Activated naive CD4-positive, alpha-beta T cell treated with anti-CD3 and anti-CD28 coated beads, Interleukin-2, amount 50 U/mL, for 24 hours (primary cell): Measurements from ENCODE around the gene WAPL.

ENCODE experiments used
- H3K27ac Mint-ChIP-seq: one replicate; pipeline ENCODE4 v1.8.0; 2021; ENCODE audit warnings: mild to moderate bottlenecking, mixed read lengths
- H3K27me3 Mint-ChIP-seq: one replicate; pipeline ENCODE4 v1.8.0; 2021; ENCODE audit warnings: mixed read lengths
- H3K36me3 Mint-ChIP-seq: one replicate; pipeline ENCODE4 v1.8.0; 2021; ENCODE audit warnings: mixed read lengths
- H3K4me1 Mint-ChIP-seq: one replicate; pipeline ENCODE4 v1.8.0; 2021; ENCODE audit warnings: mixed read lengths
- H3K4me3 Mint-ChIP-seq: one replicate; pipeline ENCODE4 v1.8.0; 2021; ENCODE audit warnings: mild to moderate bottlenecking, mixed read lengths
- H3K9me3 Mint-ChIP-seq: one replicate; pipeline ENCODE4 v1.8.0; 2021; ENCODE audit warnings: mixed read lengths

Gene WAPL

DNA sequence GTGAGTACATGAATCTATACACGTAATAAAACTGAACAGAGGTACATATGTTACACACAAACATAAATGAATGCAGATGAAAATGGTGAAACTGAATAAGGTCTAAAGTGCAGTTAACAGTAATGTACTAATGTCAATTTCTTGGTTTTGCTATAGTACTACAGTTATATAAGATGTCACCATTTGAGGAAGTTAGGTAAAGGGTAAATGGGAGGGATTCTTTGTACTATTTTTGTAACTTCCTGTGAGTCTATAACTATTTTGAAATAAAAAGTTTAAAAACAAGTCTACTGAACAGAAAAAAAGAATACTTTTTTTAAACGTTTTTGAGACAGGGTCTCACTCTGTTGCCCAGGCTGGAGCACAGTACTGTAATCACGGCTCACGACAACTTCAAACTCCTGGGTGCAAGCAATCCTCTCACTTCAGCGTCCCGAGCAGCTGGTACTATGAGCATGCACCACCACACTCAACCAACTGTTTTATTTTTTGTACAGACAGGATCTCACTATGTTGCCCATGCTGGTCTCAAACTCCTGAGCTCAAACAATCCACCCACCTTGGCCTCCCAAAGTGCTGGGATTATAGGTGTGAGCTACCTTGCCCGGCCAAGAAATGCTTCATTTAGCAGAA, 71.5 kb downstream of the WAPL start:
- Mint-ChIP-seq H3K27me3 (no peaks in the 10 kb centered on the region), H3K27ac (peak overlapping the region; percentile 59), H3K4me3 (no peak overlapping the region), H3K4me1 (peaks cover 47% of the 10 kb centered on the region), H3K9me3 (no peaks in the 10 kb centered on the region), H3K36me3 (peaks cover 34% of the 10 kb centered on the region)

DNA sequence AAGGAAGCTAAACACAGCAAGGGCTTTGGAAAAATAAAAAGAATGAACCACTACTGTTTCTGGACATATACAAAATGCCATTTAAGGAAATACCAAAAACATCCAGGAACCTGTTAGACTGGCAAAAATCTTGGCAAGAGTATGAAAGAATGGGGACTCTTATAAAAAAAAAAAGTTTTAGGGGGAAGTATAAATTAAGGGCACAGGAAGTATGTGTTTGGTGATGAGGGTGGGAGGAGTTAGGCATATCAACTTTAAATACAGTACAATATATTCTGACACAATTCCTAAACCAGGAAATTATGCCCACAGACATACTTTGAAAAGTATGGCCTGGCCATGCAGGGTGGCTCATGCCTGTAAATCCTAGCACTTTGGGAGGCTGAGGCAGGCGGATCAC, 74.2 kb downstream of the WAPL start:
- peaks cover 35% of the 10 kb centered on the region for H3K36me3 Mint-ChIP-seq

GRCh38 chr10:86446987-86447386, 74.6 kb downstream of the WAPL start:
- H3K27me3 Mint-ChIP-seq: no peaks in the 10 kb centered on the region
- H3K36me3 Mint-ChIP-seq: peaks cover 35% of the 10 kb centered on the region
- H3K4me3 Mint-ChIP-seq: no peak overlapping the region
- H3K4me1 Mint-ChIP-seq: peaks cover 52% of the 10 kb centered on the region
- no peaks in the 10 kb centered on the region for H3K9me3 Mint-ChIP-seq
- peak overlapping the region; percentile 83 for H3K27ac Mint-ChIP-seq

More for the DNA sequence above, 74.2 kb downstream of the WAPL start:
- H3K4me3 Mint-ChIP-seq: no peak overlapping the region
- H3K27ac Mint-ChIP-seq: peak overlapping the region; percentile 83
- H3K9me3 Mint-ChIP-seq: no peaks in the 10 kb centered on the region
- H3K27me3 Mint-ChIP-seq: no peaks in the 10 kb centered on the region
- peaks cover 52% of the 10 kb centered on the region for H3K4me1 Mint-ChIP-seq

DNA sequence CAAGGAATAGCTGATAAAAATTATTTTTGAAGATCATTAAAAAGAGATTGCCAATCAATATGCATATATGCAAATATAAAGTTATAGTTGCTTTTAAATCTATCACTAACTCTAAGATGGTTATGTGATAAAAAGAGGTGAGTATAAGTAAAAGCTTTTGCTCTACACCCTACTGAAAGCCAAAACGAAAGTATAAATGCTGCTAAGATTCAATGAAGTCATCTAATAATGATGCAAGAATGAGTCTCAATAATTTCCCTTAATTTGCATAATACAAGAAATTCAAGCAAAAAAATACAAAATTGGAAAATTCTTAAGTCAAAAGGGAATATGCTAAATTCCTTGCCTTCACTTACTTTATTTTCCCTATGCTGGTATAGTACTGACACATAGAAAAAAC, 75.2 kb downstream of the WAPL start:
- H3K27me3 Mint-ChIP-seq: no peaks in the 10 kb centered on the region
- no peaks in the 10 kb centered on the region for H3K9me3 Mint-ChIP-seq
- H3K4me1 Mint-ChIP-seq: peaks cover 54% of the 10 kb centered on the region
- H3K27ac Mint-ChIP-seq: peak overlapping the region; percentile 97
- H3K36me3 Mint-ChIP-seq: peaks cover 33% of the 10 kb centered on the region
- no peak overlapping the region for H3K4me3 Mint-ChIP-seq

- no peaks in the 10 kb centered on the region for H3K9me3 Mint-ChIP-seq
- peaks cover 52% of the 10 kb centered on the region for H3K4me1 Mint-ChIP-seq
- no peak overlapping the region for H3K4me3 Mint-ChIP-seq
- no peaks in the 10 kb centered on the region for H3K27me3 Mint-ChIP-seq
- peaks cover 31% of the 10 kb centered on the region for H3K36me3 Mint-ChIP-seq
- H3K27ac Mint-ChIP-seq: no peak overlapping the region
Observed at GRCh38 chr10:86443936-86444335, 77.7 kb downstream of the WAPL start.

DNA sequence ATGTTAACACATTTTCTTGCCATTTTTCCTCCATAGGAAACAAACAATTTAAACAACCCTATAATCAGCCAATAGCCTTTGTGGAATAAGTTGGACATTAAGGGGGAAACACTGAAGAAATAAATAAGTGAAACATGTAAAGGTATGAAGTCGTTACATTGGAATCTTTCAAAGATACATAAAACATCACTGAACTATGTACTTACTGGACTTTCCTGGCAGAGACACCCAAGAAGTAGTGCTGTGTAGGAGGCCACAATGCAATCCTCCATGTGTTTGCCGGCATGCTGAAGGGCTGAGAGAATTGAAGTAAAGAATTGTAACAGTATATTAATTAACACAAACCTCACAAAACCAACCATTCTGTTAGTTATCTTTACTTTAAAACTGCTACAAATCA, 78.5 kb downstream of the WAPL start:
- H3K27ac Mint-ChIP-seq: no peak overlapping the region

GRCh38 chr10:86440874-86441843, 80.4 kb downstream of the WAPL start:
- Mint-ChIP-seq H3K9me3 (no peaks in the 10 kb centered on the region), H3K36me3 (peaks cover 27% of the 10 kb centered on the region), H3K27ac (peak overlapping the region; percentile 66), H3K4me1 (peaks cover 32% of the 10 kb centered on the region), H3K4me3 (no peak overlapping the region), H3K27me3 (no peaks in the 10 kb centered on the region)

More for the DNA sequence above, 78.5 kb downstream of the WAPL start:
- Mint-ChIP-seq H3K4me1 (peaks cover 48% of the 10 kb centered on the region), H3K9me3 (no peaks in the 10 kb centered on the region), H3K4me3 (no peak overlapping the region), H3K36me3 (peaks cover 34% of the 10 kb centered on the region), H3K27me3 (no peaks in the 10 kb centered on the region)

DNA sequence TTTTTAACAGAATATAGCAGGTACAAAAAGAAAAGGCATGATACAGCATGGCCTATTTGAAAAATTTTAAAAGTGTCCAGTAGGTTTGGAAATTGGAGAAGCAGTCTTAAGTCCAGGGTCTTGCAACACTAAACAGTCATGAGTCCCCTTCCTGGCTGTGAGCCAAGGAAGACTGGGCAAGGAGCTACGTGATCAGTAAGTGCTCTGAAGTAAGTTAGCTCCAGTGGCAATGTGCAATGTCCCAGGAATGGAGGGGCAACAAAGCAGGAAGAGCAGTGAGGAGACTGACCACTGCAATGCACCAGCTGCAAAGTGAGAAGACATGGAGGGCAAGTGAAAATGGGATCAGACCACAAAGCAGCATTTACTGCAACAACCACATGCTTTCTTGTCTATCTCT, 82.0 kb downstream of the WAPL start:
- Mint-ChIP-seq H3K36me3 (peaks cover 25% of the 10 kb centered on the region), H3K4me3 (no peak overlapping the region), H3K9me3 (no peaks in the 10 kb centered on the region), H3K27me3 (no peaks in the 10 kb centered on the region), H3K4me1 (peaks cover 26% of the 10 kb centered on the region), H3K27ac (peak overlapping the region; percentile 69)

GRCh38 chr10:86438091-86438749, 83.4 kb downstream of the WAPL start:
- H3K27ac Mint-ChIP-seq: peak overlapping the region; percentile 36
- H3K9me3 Mint-ChIP-seq: no peaks in the 10 kb centered on the region
- H3K4me1 Mint-ChIP-seq: peaks cover 22% of the 10 kb centered on the region
- peaks cover 22% of the 10 kb centered on the region for H3K36me3 Mint-ChIP-seq
- no peak overlapping the region for H3K4me3 Mint-ChIP-seq
- H3K27me3 Mint-ChIP-seq: no peaks in the 10 kb centered on the region

DNA sequence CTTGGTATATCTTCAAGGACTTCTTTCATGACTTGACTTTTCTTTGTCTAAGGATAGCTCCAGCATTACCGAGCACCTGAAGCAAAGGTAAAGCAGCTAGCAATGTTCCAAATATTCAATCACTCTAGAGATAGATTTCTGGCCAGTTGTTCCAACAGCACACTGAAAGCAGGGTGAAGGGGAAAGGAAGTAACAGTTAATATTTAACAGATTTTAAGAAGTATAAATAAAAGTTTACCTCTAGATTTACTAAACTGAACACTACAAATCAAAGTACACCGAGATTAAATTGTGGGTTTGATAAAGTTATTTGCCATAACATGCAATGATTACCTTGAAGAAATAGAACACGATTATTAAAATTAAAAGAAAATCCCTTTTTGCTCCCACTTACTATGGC, 84.1 kb downstream of the WAPL start:
- H3K36me3 Mint-ChIP-seq: peaks cover 20% of the 10 kb centered on the region
- H3K27ac Mint-ChIP-seq: peak overlapping the region; percentile 15
- no peak overlapping the region for H3K4me3 Mint-ChIP-seq
- no peaks in the 10 kb centered on the region for H3K9me3 Mint-ChIP-seq
- peaks cover 22% of the 10 kb centered on the region for H3K4me1 Mint-ChIP-seq
- no peaks in the 10 kb centered on the region for H3K27me3 Mint-ChIP-seq

- no peaks in the 10 kb centered on the region for H3K27me3 Mint-ChIP-seq
- H3K27ac Mint-ChIP-seq: peak overlapping the region; percentile 15
- H3K36me3 Mint-ChIP-seq: peaks cover 19% of the 10 kb centered on the region
- H3K4me3 Mint-ChIP-seq: no peak overlapping the region
- H3K9me3 Mint-ChIP-seq: no peaks in the 10 kb centered on the region
- peaks cover 22% of the 10 kb centered on the region for H3K4me1 Mint-ChIP-seq
Observed at GRCh38 chr10:86436963-86437362, 84.6 kb downstream of the WAPL start.

DNA sequence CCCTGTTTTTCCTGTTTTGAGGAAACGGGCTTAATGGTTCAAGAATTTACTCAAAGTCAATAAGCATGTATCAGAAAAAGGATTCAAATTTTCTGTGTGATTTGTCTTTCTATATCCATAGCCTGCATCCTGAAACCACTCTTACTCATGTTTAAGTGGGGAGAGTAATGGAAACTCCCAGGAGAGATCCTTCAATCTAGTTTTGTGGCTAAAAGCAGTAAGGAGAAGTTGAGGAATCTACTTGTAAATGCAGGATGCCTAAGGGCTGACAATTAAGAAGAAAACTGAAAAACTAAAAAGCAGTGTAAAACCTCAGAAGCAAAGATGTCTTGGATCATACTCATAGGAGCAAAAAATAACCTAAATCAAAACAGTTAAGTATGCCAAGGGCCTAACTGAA, 86.9 kb downstream of the WAPL start:
- no peak overlapping the region for H3K27ac Mint-ChIP-seq
- H3K9me3 Mint-ChIP-seq: no peaks in the 10 kb centered on the region
- no peak overlapping the region for H3K4me3 Mint-ChIP-seq
- peaks cover 7% of the 10 kb centered on the region for H3K36me3 Mint-ChIP-seq
- H3K27me3 Mint-ChIP-seq: no peaks in the 10 kb centered on the region
- H3K4me1 Mint-ChIP-seq: peaks cover 11% of the 10 kb centered on the region

- H3K36me3 Mint-ChIP-seq: no peaks in the 10 kb centered on the region
- H3K4me3 Mint-ChIP-seq: no peak overlapping the region
- H3K4me1 Mint-ChIP-seq: peaks cover 4% of the 10 kb centered on the region
- H3K27me3 Mint-ChIP-seq: no peaks in the 10 kb centered on the region
- no peak overlapping the region for H3K27ac Mint-ChIP-seq
- no peaks in the 10 kb centered on the region for H3K9me3 Mint-ChIP-seq
Observed at GRCh38 chr10:86423739-86424138, 97.9 kb downstream of the WAPL start.

- H3K27ac Mint-ChIP-seq: no peak overlapping the region
- H3K4me1 Mint-ChIP-seq: peaks cover 27% of the 10 kb centered on the region
Observed at GRCh38 chr10:86419101-86419500, 102.5 kb downstream of the WAPL start.

DNA sequence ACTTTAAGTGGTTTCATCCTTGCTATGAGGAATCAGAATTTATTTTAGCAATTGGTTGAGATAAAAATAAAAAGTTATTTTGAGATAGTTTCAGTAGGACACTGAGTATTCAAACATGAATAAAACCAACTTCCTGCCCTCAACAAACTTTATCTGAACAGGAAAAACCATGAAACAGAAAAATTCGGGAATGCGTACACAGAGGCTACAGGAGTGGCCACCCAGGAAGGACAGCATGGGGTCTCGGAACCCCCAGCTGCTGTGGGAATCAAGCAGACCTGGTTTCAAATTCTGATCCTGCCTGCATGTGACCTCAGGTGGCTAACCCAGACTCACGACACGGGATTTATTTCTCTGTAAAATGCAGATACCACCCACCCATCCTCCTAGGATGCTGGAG, 106.0 kb downstream of the WAPL start:
- H3K27me3 Mint-ChIP-seq: no peaks in the 10 kb centered on the region
- H3K4me1 Mint-ChIP-seq: peaks cover 58% of the 10 kb centered on the region
- H3K36me3 Mint-ChIP-seq: no peaks in the 10 kb centered on the region
- H3K4me3 Mint-ChIP-seq: no peak overlapping the region
- H3K9me3 Mint-ChIP-seq: no peaks in the 10 kb centered on the region
- H3K27ac Mint-ChIP-seq: no peak overlapping the region

More at GRCh38 chr10:86419101-86419500, 102.5 kb downstream of the WAPL start:
- no peaks in the 10 kb centered on the region for H3K9me3 Mint-ChIP-seq
- no peaks in the 10 kb centered on the region for H3K36me3 Mint-ChIP-seq
- H3K27me3 Mint-ChIP-seq: no peaks in the 10 kb centered on the region
- no peak overlapping the region for H3K4me3 Mint-ChIP-seq

DNA sequence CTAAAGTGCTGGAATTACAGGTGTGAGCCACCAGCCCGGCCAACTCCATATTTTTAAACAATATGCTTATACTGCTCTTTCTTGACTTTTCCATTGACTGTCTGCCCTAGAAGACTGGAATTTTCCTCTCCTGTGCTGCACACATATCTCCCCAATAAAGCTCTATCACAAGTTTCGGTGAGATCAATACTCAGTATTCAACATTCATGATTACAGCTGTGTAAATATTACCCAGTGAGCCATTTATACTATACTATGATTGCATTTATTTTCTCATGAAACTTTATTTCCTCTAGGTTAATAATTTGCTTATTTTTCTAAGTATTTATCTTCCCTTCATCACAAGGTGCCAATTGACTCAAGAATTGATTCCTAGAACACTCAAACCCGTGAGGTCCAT, 106.5 kb downstream of the WAPL start:
- peak overlapping the region; percentile 8 for H3K27ac Mint-ChIP-seq
- H3K9me3 Mint-ChIP-seq: no peaks in the 10 kb centered on the region
- H3K4me3 Mint-ChIP-seq: no peak overlapping the region
- H3K27me3 Mint-ChIP-seq: no peaks in the 10 kb centered on the region
- H3K36me3 Mint-ChIP-seq: no peaks in the 10 kb centered on the region
- peaks cover 60% of the 10 kb centered on the region for H3K4me1 Mint-ChIP-seq
